ENCODE data around the gene AFF3.
"Not testable (repeated sequence)": the region's sequence is repeated elsewhere in the genome, so short reads cannot be mapped to it uniquely, and the experiment has no call there.

The AFF3 gene

DNA sequence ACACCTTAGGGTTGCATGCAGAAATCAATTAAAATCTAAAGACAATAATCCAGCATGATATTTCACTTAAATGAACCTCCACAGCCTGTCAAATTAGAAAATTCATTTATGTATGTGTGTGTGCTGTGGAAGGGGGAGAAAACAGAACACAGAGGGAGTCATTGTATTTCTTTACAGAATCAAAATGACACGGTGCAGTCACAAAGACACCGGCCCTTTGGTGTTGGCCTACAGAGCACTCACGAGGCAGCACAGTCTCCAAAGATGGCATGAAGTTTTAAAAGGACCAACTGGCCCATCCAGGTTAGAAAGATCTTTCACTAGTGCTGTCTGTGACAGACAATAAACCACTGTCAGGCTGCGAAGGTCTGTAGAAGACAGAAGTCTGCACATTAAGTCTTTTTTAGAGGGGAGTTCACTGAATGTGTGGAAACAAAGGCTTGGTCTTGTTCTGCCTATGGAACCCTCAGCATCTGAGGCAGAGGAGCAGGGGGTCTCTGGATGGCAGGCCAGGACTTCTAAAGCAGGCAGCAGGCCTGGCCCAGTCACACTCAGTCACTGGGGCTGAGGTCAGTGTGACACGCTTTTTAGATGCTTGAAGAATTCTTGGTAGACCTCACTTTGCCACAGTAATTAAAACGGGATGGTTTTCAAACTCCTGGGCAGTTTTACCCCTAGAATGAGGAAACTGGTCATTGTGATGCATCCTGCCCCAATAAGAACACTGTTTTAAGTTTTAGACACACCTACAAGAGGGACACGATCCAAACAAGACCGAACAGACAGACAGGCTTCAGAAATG, 184.9 kb downstream of the AFF3 start:
- no peak overlapping the region for H3K4me3 ChIP-seq (ENCODE audit: low read depth, low read length)
- no peak for DNase-seq (ENCODE audit: low read depth)
- TF ChIP-seq, protein P1, sequence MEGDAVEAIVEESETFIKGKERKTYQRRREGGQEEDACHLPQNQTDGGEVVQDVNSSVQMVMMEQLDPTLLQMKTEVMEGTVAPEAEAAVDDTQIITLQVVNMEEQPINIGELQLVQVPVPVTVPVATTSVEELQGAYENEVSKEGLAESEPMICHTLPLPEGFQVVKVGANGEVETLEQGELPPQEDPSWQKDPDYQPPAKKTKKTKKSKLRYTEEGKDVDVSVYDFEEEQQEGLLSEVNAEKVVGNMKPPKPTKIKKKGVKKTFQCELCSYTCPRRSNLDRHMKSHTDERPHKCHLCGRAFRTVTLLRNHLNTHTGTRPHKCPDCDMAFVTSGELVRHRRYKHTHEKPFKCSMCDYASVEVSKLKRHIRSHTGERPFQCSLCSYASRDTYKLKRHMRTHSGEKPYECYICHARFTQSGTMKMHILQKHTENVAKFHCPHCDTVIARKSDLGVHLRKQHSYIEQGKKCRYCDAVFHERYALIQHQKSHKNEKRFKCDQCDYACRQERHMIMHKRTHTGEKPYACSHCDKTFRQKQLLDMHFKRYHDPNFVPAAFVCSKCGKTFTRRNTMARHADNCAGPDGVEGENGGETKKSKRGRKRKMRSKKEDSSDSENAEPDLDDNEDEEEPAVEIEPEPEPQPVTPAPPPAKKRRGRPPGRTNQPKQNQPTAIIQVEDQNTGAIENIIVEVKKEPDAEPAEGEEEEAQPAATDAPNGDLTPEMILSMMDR (IDR thresholded peaks at IDR 0.05; ENCODE audit: insufficient read depth, low read depth, low read length, missing control alignments): no peak

DNA sequence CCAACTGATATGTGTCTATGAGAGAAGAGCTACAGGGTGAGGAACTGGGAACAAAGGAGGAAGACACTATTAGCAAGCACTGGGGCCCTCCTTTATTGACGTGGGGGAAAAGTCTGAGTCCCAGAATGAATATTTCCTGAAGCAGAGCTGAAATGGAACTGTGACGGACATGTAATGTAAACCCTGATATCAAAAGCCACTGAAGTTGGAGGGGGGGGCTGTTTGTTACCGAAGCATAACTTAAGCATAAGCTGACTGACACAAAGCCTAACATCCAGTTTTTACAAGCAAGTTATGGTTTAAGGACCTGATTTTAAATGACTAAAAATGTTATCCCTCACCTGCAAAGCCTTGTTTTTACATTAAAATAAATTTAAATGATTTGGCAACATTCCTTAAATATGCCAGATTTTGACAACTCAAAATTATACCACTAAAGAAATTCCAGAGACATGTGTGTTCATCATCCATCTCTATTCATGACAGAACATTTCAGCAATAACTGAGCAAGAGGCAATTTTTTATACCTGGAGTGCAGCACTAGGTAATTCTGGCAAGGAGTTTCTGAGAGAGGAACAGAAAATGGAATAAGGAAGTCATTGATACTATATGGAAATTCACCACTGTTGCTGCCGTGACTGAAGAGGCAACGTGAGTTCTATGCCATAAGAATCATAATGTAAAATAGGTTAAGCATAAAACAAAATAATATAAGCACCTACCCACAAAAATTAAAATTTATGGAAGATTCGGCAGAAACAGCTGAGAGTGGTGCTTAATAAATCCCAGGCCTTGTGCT, 186.0 kb downstream of the AFF3 start:
- no peak overlapping the region for H3K4me3 ChIP-seq (ENCODE audit: low read depth, low read length)
- DNase-seq (ENCODE audit: low read depth): no peak
- TF ChIP-seq, protein P1 (IDR thresholded peaks at IDR 0.05; ENCODE audit: insufficient read depth, low read depth, low read length, missing control alignments): no peak

DNA sequence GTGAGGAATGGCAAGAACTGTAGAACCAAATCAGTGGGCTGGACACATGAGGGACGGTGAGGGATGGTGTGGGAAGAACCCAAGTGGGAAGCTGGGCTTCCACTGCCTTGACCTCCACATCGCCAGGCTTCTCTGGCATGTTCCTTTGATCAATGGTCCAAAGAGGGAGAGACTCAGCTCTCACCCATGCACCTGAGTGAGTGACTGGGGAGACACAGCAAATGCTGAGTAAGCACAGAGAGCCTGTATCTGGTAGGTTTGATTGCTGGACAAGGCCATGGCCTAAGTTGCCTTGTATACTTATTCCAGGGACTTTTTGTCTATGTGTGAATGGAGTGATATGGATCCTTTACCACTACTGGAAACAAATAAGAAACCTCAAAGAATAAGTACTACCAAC, 188.6 kb downstream of the AFF3 start:
- H3K4me3 ChIP-seq (ENCODE audit: low read depth, low read length): no peak overlapping the region
- TF ChIP-seq, protein P1 (IDR thresholded peaks at IDR 0.05; ENCODE audit: insufficient read depth, low read depth, low read length, missing control alignments): no peak
- DNase-seq (ENCODE audit: low read depth): no peak

DNA sequence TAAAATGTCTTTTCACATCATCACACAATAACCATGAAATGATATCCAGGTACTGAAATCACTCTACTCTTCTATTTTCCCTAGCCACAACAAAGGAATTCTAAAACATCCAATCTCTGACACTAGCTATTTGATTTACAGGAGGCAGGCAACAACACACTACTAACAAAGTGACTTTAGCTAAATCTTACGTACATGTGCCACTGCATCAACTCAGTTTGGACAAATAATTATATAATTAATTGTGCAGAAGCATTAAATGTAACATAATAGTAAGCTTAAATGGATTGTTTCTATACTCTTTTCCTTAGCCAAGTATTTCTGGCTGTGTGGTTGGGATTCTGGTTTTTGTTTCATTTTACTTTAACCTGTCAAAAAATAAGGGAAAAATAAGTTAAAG, 192.4 kb downstream of the AFF3 start:
- TF ChIP-seq, protein P1 (IDR thresholded peaks at IDR 0.05; ENCODE audit: insufficient read depth, low read depth, low read length, missing control alignments): no peak
- no peak overlapping the region for H3K4me3 ChIP-seq (ENCODE audit: low read depth, low read length)
- no peak for DNase-seq (ENCODE audit: low read depth)

DNA sequence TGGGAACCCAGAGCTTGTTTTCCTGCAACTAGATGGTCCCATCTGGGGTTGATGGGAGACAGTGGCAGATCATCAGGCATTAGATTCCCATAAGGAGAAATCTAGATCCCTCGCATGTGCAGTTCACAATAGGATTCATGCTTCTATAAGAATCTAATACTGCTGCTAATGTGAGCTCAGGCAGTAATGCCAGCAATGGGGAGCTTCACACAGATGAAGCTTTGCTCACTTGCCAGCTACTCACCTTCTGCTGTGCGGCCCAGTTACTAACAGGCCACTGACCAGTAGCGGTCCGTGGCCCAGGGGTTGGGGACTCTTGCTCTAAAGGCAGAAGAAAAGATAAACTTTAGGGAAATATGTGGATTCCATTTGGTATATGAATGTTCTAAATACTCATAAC, 192.9 kb downstream of the AFF3 start:
- no peak overlapping the region for H3K4me3 ChIP-seq (ENCODE audit: low read depth, low read length)
- DNase-seq (ENCODE audit: low read depth): no peak
- TF ChIP-seq, protein P1 (IDR thresholded peaks at IDR 0.05; ENCODE audit: insufficient read depth, low read depth, low read length, missing control alignments): no peak

DNA sequence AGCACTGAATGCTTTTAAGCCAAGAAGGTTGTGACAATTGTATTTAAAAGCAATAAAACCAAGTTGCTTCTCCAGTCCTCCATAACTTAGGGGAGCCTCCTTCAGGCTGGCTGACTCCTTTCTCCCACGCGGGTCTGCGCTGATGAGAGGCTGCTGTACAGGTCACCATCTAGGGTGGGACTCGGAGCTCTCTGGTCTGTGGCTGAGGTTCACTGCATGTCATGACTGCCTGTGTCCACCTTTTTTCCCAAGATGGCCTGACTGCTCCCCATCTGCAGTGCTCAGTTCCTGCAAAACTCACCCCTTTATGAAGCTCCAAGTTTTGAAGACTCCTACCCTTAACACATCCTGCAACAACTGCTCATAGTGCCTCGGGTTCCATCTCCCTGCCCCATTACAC, 194.4 kb downstream of the AFF3 start:
- no peak overlapping the region for H3K4me3 ChIP-seq (ENCODE audit: low read depth, low read length)
- no peak for DNase-seq (ENCODE audit: low read depth)
- TF ChIP-seq, protein P1 (IDR thresholded peaks at IDR 0.05; ENCODE audit: insufficient read depth, low read depth, low read length, missing control alignments): no peak

DNA sequence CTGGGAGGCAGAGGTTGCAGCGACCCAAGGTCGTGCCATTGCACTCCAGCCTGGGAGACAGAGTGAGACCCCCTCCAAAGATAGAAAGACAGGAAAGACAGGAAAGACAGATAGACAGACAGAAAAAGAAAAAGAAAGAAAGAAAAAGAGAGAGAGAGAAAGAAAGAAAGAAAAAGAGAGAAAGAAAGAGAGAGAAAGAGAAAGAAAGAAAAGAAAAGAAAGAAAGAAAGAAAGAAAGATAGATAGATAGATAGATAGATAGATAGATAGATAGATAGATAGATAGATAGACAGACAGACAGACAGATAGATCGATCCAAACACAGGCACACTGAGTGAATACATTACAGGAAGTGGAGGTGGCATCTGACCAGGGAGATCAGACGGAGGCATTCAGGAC, 195.0 kb downstream of the AFF3 start:
- not testable (repeated sequence) for DNase-seq (ENCODE audit: low read depth); H3K4me3 ChIP-seq (ENCODE audit: low read depth, low read length)

Measured in GM12865 (cell line).